ENCODE measurements around the gene FOXJ1.

Gene FOXJ1

GRCh38 chr17:76153202-76153601 lies 12.2 kb upstream of the FOXJ1 start:
- no peak overlapping the region for H3K27ac ChIP-seq (ENCODE audit: low read depth, low read length)
- no peak overlapping the region for H3K4me3 ChIP-seq (ENCODE audit: low read depth in 1 of 5, low read length in 5 of 5)
- no peak overlapping the region for H3K9ac ChIP-seq (ENCODE audit: low read length in 5 of 5)
- H3K4me1 ChIP-seq (ENCODE audit: control insufficient read depth in 5 of 5, insufficient read depth in 5 of 5, low read length in 5 of 5) = no peaks in the 10 kb centered on the region
- peaks cover 0 to 31% (median 12%) of the 10 kb centered on the region in 5 donors for H3K36me3 ChIP-seq (ENCODE audit: control insufficient read depth in 5 of 5, insufficient read depth in 5 of 5, low read length in 5 of 5)
- no peaks in the 10 kb centered on the region for H3K9me3 ChIP-seq (ENCODE audit: control insufficient read depth in 5 of 5, low read length in 5 of 5)
- no peaks in the 10 kb centered on the region for H3K27me3 ChIP-seq (ENCODE audit: control insufficient read depth in 5 of 5, insufficient read depth in 4 of 5, low read length in 5 of 5)

DNA sequence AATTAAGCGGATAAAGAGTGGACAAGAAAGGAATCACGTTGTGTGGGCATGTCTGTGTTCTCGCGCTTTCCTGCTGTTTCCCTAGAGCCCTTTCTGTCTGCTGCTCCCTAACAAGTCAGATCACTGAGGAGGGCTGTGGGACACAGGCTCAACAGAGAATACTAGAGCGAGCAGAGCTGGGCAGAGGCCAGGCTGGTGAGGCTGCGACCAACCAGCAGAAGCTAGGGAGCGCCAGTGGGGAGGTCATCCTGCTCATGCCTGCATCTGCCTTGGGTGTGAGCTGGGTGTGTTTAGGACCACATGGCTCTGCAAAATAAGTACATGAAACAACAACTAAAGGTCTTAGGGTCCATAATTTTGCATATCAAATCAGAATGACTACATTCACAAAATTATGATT lies 11.5 kb upstream of the FOXJ1 start:
- no peaks in the 10 kb centered on the region for H3K9me3 ChIP-seq (ENCODE audit: control insufficient read depth in 5 of 5, low read length in 5 of 5)
- no peak overlapping the region for H3K4me3 ChIP-seq (ENCODE audit: low read depth in 1 of 5, low read length in 5 of 5)
- peaks cover 0 to 25% (median 7%) of the 10 kb centered on the region in 5 donors for H3K36me3 ChIP-seq (ENCODE audit: control insufficient read depth in 5 of 5, insufficient read depth in 5 of 5, low read length in 5 of 5)
- peaks cover 0 to 2% (median 0%) of the 10 kb centered on the region in 5 donors for H3K4me1 ChIP-seq (ENCODE audit: control insufficient read depth in 5 of 5, insufficient read depth in 5 of 5, low read length in 5 of 5)
- no peaks in the 10 kb centered on the region for H3K27me3 ChIP-seq (ENCODE audit: control insufficient read depth in 5 of 5, insufficient read depth in 4 of 5, low read length in 5 of 5)
- no peak overlapping the region for H3K9ac ChIP-seq (ENCODE audit: low read length in 5 of 5)
- H3K27ac ChIP-seq (ENCODE audit: low read depth, low read length) = no peak overlapping the region

GRCh38 chr17:76151896-76152454 lies 10.9 kb upstream of the FOXJ1 start:
- Histone ChIP-seq H3K27ac (ENCODE audit: low read depth, low read length) (no peak overlapping the region), H3K27me3 (ENCODE audit: control insufficient read depth in 5 of 5, insufficient read depth in 4 of 5, low read length in 5 of 5) (no peaks in the 10 kb centered on the region), H3K9me3 (ENCODE audit: control insufficient read depth in 5 of 5, low read length in 5 of 5) (no peaks in the 10 kb centered on the region), H3K4me1 (ENCODE audit: control insufficient read depth in 5 of 5, insufficient read depth in 5 of 5, low read length in 5 of 5) (peaks cover 0 to 5% (median 0%) of the 10 kb centered on the region in 5 donors), H3K36me3 (ENCODE audit: control insufficient read depth in 5 of 5, insufficient read depth in 5 of 5, low read length in 5 of 5) (peaks cover 0 to 21% (median 7%) of the 10 kb centered on the region in 5 donors), H3K4me3 (ENCODE audit: low read depth in 1 of 5, low read length in 5 of 5) (no peak overlapping the region), H3K9ac (ENCODE audit: low read length in 5 of 5) (no peak overlapping the region)

DNA sequence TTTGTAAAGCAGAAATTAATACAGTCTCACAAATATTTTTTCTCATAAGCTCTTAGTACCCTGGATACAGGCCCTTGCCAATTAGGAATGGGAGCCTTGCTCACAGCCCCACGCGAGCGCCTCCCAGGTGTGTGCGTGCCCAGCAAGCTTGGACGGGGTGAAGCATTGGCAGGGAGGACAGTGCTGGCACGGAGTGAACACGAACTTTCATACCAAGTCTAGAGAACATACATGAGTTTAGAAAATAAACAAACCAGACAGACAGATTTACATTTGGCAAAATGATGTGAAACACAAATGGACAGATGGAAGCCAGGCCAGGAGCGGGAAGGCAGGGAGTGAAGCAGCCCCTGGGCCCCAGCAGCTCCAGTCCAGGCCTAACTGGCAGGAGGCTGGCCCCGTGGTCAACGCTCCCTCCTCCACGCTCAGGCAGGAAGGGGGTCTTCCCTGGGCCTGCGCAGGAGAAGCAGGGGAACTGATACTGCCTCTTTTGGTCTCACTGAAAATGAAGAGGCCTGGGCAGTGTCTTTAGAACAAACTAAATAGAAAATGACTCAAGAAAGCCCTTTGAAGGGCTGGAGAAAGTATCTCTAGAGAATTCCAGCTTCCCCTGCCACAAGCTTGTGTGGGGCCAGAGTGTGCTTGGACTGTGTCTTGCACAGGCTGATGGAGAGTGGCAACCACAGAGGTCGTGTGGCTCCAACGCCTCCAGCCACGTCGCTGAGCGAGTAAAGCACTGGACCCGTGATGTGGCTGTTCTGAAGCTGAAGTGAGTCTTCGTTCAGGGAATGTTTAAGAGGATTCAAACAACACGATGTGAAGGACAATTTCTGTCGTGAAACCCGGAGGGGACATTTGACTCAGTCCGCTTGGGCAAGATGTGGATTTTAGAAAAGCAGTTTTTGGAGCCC lies 9.9 kb upstream of the FOXJ1 start:
- Histone ChIP-seq H3K9me3 (ENCODE audit: control insufficient read depth in 5 of 5, low read length in 5 of 5) (no peaks in the 10 kb centered on the region), H3K27me3 (ENCODE audit: control insufficient read depth in 5 of 5, insufficient read depth in 4 of 5, low read length in 5 of 5) (no peaks in the 10 kb centered on the region), H3K4me1 (ENCODE audit: control insufficient read depth in 5 of 5, insufficient read depth in 5 of 5, low read length in 5 of 5) (peaks cover 0 to 15% (median 6%) of the 10 kb centered on the region in 5 donors), H3K27ac (ENCODE audit: low read depth, low read length) (no peak overlapping the region), H3K9ac (ENCODE audit: low read length in 5 of 5) (no peak overlapping the region), H3K36me3 (ENCODE audit: control insufficient read depth in 5 of 5, insufficient read depth in 5 of 5, low read length in 5 of 5) (peaks cover 0 to 18% (median 9%) of the 10 kb centered on the region in 5 donors), H3K4me3 (ENCODE audit: low read depth in 1 of 5, low read length in 5 of 5) (no peak overlapping the region)

DNA sequence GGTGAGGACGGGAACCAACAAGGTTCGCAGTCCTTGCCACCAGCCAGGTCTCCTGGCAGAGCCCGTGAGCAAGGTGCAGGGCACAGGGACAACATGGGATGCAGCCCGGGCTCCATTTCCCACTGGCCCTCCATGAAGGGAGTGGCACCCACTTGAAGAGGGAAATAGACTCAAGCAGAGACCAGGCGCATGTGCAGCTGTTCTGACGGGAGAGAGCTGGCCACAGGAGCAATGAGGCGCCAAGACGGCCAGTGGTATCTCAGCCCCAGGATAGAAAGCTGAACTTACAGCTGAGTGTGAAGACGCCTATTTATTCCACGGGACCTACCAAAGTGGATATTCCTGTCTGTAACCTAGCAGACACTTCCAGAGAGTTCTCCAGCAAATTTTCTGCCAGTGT lies 8.2 kb upstream of the FOXJ1 start:
- H3K36me3 ChIP-seq (ENCODE audit: control insufficient read depth in 5 of 5, insufficient read depth in 5 of 5, low read length in 5 of 5) = peaks cover 0 to 20% (median 16%) of the 10 kb centered on the region in 5 donors
- no peaks in the 10 kb centered on the region for H3K9me3 ChIP-seq (ENCODE audit: control insufficient read depth in 5 of 5, low read length in 5 of 5)
- no peak overlapping the region for H3K9ac ChIP-seq (ENCODE audit: low read length in 5 of 5)
- peaks cover 0 to 30% (median 20%) of the 10 kb centered on the region in 5 donors for H3K4me1 ChIP-seq (ENCODE audit: control insufficient read depth in 5 of 5, insufficient read depth in 5 of 5, low read length in 5 of 5)
- no peak overlapping the region for H3K4me3 ChIP-seq (ENCODE audit: low read depth in 1 of 5, low read length in 5 of 5)
- no peak overlapping the region for H3K27ac ChIP-seq (ENCODE audit: low read depth, low read length)
- H3K27me3 ChIP-seq (ENCODE audit: control insufficient read depth in 5 of 5, insufficient read depth in 4 of 5, low read length in 5 of 5) = no peaks in the 10 kb centered on the region

GRCh38 chr17:76148015-76148326 lies 6.9 kb upstream of the FOXJ1 start:
- Histone ChIP-seq H3K36me3 (ENCODE audit: control insufficient read depth in 5 of 5, insufficient read depth in 5 of 5, low read length in 5 of 5) (peaks cover 0 to 20% (median 16%) of the 10 kb centered on the region in 5 donors), H3K27ac (ENCODE audit: low read depth, low read length) (no peak overlapping the region), H3K27me3 (ENCODE audit: control insufficient read depth in 5 of 5, insufficient read depth in 4 of 5, low read length in 5 of 5) (no peaks in the 10 kb centered on the region), H3K9me3 (ENCODE audit: control insufficient read depth in 5 of 5, low read length in 5 of 5) (no peaks in the 10 kb centered on the region), H3K4me1 (ENCODE audit: control insufficient read depth in 5 of 5, insufficient read depth in 5 of 5, low read length in 5 of 5) (peaks cover 0 to 42% (median 25%) of the 10 kb centered on the region in 5 donors), H3K4me3 (ENCODE audit: low read depth in 1 of 5, low read length in 5 of 5) (no peak overlapping the region), H3K9ac (ENCODE audit: low read length in 5 of 5) (no peak overlapping the region)

- no peak overlapping the region for H3K27ac ChIP-seq (ENCODE audit: low read depth, low read length)
- H3K27me3 ChIP-seq (ENCODE audit: control insufficient read depth in 5 of 5, insufficient read depth in 4 of 5, low read length in 5 of 5) = no peaks in the 10 kb centered on the region
- H3K4me1 ChIP-seq (ENCODE audit: control insufficient read depth in 5 of 5, insufficient read depth in 5 of 5, low read length in 5 of 5) = peaks cover 0 to 42% (median 25%) of the 10 kb centered on the region in 5 donors
- peaks cover 0 to 20% (median 16%) of the 10 kb centered on the region in 5 donors for H3K36me3 ChIP-seq (ENCODE audit: control insufficient read depth in 5 of 5, insufficient read depth in 5 of 5, low read length in 5 of 5)
- H3K4me3 ChIP-seq (ENCODE audit: low read depth in 1 of 5, low read length in 5 of 5) = no peak overlapping the region
- no peaks in the 10 kb centered on the region for H3K9me3 ChIP-seq (ENCODE audit: control insufficient read depth in 5 of 5, low read length in 5 of 5)
- no peak overlapping the region for H3K9ac ChIP-seq (ENCODE audit: low read length in 5 of 5)
Measured at GRCh38 chr17:76147211-76148014, 6.4 kb upstream of the FOXJ1 start.

- H3K4me1 ChIP-seq (ENCODE audit: control insufficient read depth in 5 of 5, insufficient read depth in 5 of 5, low read length in 5 of 5) = peaks cover 0 to 53% (median 33%) of the 10 kb centered on the region in 5 donors
- H3K9me3 ChIP-seq (ENCODE audit: control insufficient read depth in 5 of 5, low read length in 5 of 5) = no peaks in the 10 kb centered on the region
- H3K36me3 ChIP-seq (ENCODE audit: control insufficient read depth in 5 of 5, insufficient read depth in 5 of 5, low read length in 5 of 5) = peaks cover 0 to 11% (median 9%) of the 10 kb centered on the region in 5 donors
- peak overlapping the region in 2 of 5 donors; percentile 41 to 42 for H3K4me3 ChIP-seq (ENCODE audit: low read depth in 1 of 5, low read length in 5 of 5)
- no peak overlapping the region for H3K27ac ChIP-seq (ENCODE audit: low read depth, low read length)
- H3K9ac ChIP-seq (ENCODE audit: low read length in 5 of 5) = peak overlapping the region in 2 of 5 donors; percentile 15 to 69
- no peaks in the 10 kb centered on the region for H3K27me3 ChIP-seq (ENCODE audit: control insufficient read depth in 5 of 5, insufficient read depth in 4 of 5, low read length in 5 of 5)
Measured at GRCh38 chr17:76146053-76146851, 5.2 kb upstream of the FOXJ1 start.

- Histone ChIP-seq H3K27me3 (ENCODE audit: control insufficient read depth in 5 of 5, insufficient read depth in 4 of 5, low read length in 5 of 5) (peaks cover 0 to 4% (median 1%) of the 10 kb centered on the region in 5 donors), H3K9ac (ENCODE audit: low read length in 5 of 5) (peak overlapping the region in 2 of 5 donors; percentile 15 to 69), H3K36me3 (ENCODE audit: control insufficient read depth in 5 of 5, insufficient read depth in 5 of 5, low read length in 5 of 5) (peaks cover 0 to 11% (median 7%) of the 10 kb centered on the region in 5 donors), H3K4me3 (ENCODE audit: low read depth in 1 of 5, low read length in 5 of 5) (peak overlapping the region in 3 of 5 donors; percentile 22 to 42 (median 41)), H3K27ac (ENCODE audit: low read depth, low read length) (no peak overlapping the region), H3K4me1 (ENCODE audit: control insufficient read depth in 5 of 5, insufficient read depth in 5 of 5, low read length in 5 of 5) (peaks cover 0 to 60% (median 41%) of the 10 kb centered on the region in 5 donors), H3K9me3 (ENCODE audit: control insufficient read depth in 5 of 5, low read length in 5 of 5) (no peaks in the 10 kb centered on the region)
Measured at GRCh38 chr17:76145231-76146052, 4.4 kb upstream of the FOXJ1 start.

All from subcutaneous abdominal adipose tissue (tissue), 5 donors.